Measurements from ENCODE around the gene RUBCNL. TPM values are rescaled to one million over a fixed set of nuclear protein-coding genes. Genes with fewer than 3 reads are reported as not detected.

Gene RUBCNL
- total and polyA plus RNA-seq, 2 of the 4 experiments (the other 2 are of a cell fraction), result 0.03 TPM; not detected in 1

GRCh38 chr13:46307554-46307953 is 79.5 kb downstream of the RUBCNL start:
- Histone ChIP-seq H2BK20ac (ENCODE audit: low read depth, low read length) (no peak overlapping the region), H3K9me1 (ENCODE audit: insufficient read depth, low read length) (no peaks in the 10 kb centered on the region), H3K27me3 (ENCODE audit: control insufficient read depth, insufficient read depth, low read length) (no peaks in the 10 kb centered on the region), H4K91ac (ENCODE audit: insufficient read depth, low read depth, low read length) (no peak overlapping the region), H3K4me3 (ENCODE audit: insufficient read depth, low read depth, low read length) (no peak overlapping the region), H3K27ac (ENCODE audit: insufficient read depth, low read length) (no peak overlapping the region), H4K20me1 (ENCODE audit: insufficient read depth, low read length) (no peaks in the 10 kb centered on the region), H3K14ac (replicated peaks; ENCODE audit: low read depth, low read length) (no peak overlapping the region), H2BK5ac (ENCODE audit: low read depth, low read length, poor library complexity, severe bottlenecking) (no peak overlapping the region), H3K4ac (ENCODE audit: low read depth, low read length) (no peak overlapping the region), H3K4me1 (ENCODE audit: control insufficient read depth, insufficient read depth, low read length) (no peaks in the 10 kb centered on the region), H2AK5ac (ENCODE audit: low read depth, low read length) (no peak overlapping the region), H3K36me3 (ENCODE audit: control insufficient read depth, insufficient read depth, low read length) (no peaks in the 10 kb centered on the region), H3K56ac (ENCODE audit: extremely low read depth, insufficient read depth, low read length) (no peak overlapping the region), H3K23ac (ENCODE audit: low read depth, low read length) (no peak overlapping the region), H3K18ac (ENCODE audit: low read depth, low read length) (no peak overlapping the region), H3K79me1 (ENCODE audit: low read depth in 1 of 2, low read length in 2 of 2) (no peaks in the 10 kb centered on the region), H4K8ac (ENCODE audit: low read depth in 2 of 2, low read length in 2 of 2) (no peak overlapping the region), H2BK15ac (ENCODE audit: low read depth, low read length) (no peak overlapping the region), H4K5ac (ENCODE audit: low read depth, low read length) (no peak overlapping the region), H2BK120ac (ENCODE audit: low read depth, low read length) (no peak overlapping the region), H2AFZ (replicated peaks; ENCODE audit: low read length, poor library complexity) (no peak overlapping the region), H3K9ac (ENCODE audit: low read depth, low read length) (no peak overlapping the region), H3K9me3 (ENCODE audit: control insufficient read depth, insufficient read depth, low read length) (no peaks in the 10 kb centered on the region), H3K4me2 (ENCODE audit: low read depth, low read length) (no peak overlapping the region), H2AK9ac (replicated peaks; ENCODE audit: low read depth, low read length, poor library complexity) (no peak overlapping the region)
- intact Hi-C loops (cut with micrococcal nuclease) (no loop called here), in situ Hi-C loops (cut with MboI; ENCODE audit: low sequenced_read_pairs) (no loop called here), dilution Hi-C loops (cut with HindIII; ENCODE audit: low sequenced_read_pairs, unreplicated experiment) (no loop called here)
- no CpG with 5 or more reads among the region's 1 CpG for WGBS, 2 experiments (ENCODE audit: extremely low coverage in 2 of 2, insufficient read length in 1 of 2)
- DNase-seq (no peak), ATAC-seq (ENCODE audit: low read depth) (no peak)
- BruUV-seq (replicated peaks), result no TSS peak
- POLR2A ChIA-PET (ENCODE audit: unreplicated experiment), result no interaction called here
- TF ChIP-seq FOS (IDR thresholded peaks at IDR 0.05; ENCODE audit: low read depth, low read length) (no peak), USF2 (IDR thresholded peaks at IDR 0.05; ENCODE audit: low read depth, low read length) (no peak), SMC3 (IDR thresholded peaks at IDR 0.05; ENCODE audit: low read depth, low read length) (no peak), POLR2A (IDR thresholded peaks at IDR 0.05; ENCODE audit: low read depth, low read length) (no peak), CHD1 (IDR thresholded peaks at IDR 0.05; ENCODE audit: low read depth, low read length) (no peak), RAD21 (IDR thresholded peaks at IDR 0.05; ENCODE audit: low read length) (no peak), BHLHE40 (IDR thresholded peaks at IDR 0.05; ENCODE audit: low read depth, low read length) (no peak), MAZ (IDR thresholded peaks at IDR 0.05; ENCODE audit: borderline replicate concordance, low read depth, low read length) (no peak), ELK1 (IDR thresholded peaks at IDR 0.05; ENCODE audit: borderline replicate concordance, low read depth, low read length) (no peak), MXI1 (IDR thresholded peaks at IDR 0.05; ENCODE audit: borderline replicate concordance, low read depth, low read length) (no peak), RFX5 (IDR thresholded peaks at IDR 0.05; ENCODE audit: low read depth, low read length) (no peak), RCOR1 (IDR thresholded peaks at IDR 0.05; ENCODE audit: insufficient replicate concordance, low read length) (no peak), NFE2L2 (IDR thresholded peaks at IDR 0.05; ENCODE audit: low read depth, low read length) (no peak), CEBPB (IDR thresholded peaks at IDR 0.05; ENCODE audit: low read depth, low read length) (no peak)
- CTCF ChIA-PET, result no interaction called here

Measured in IMR-90 (cell line).